Measurements from ENCODE around the gene SIL1. TPM values are rescaled to one million over a fixed set of nuclear protein-coding genes. Genes with fewer than 3 reads are reported as not detected.

Gene SIL1
- total and polyA plus RNA-seq, 9 of the 15 experiments (the other 6 are each of a cell fraction or from before 2014, with no cell fraction given): 1.3 to 30.5 (median 18.1) TPM

- no peak for TF ChIP-seq ZBTB40 (IDR thresholded peaks at IDR 0.05)
- no peak for TF ChIP-seq ZBTB40 (CRISPR knock-in tag; IDR thresholded peaks at IDR 0.05)
- TF ChIP-seq FOS (IDR thresholded peaks at IDR 0.05; ENCODE audit: extremely low read depth, insufficient read length): no peak
- TF ChIP-seq, protein P1, sequence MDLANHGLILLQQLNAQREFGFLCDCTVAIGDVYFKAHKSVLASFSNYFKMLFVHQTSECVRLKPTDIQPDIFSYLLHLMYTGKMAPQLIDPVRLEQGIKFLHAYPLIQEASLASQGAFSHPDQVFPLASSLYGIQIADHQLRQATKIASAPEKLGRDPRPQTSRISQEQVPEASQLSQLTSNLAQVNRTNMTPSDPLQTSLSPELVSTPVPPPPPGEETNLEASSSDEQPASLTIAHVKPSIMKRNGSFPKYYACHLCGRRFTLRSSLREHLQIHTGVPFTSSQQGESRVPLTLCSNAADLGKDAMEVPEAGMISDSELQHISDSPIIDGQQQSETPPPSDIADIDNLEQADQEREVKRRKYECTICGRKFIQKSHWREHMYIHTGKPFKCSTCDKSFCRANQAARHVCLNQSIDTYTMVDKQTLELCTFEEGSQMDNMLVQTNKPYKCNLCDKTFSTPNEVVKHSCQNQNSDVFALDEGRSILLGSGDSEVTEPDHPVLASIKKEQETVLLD (IDR thresholded peaks at IDR 0.05): no peak
- no peak for TF ChIP-seq SMARCC2 (IDR thresholded peaks at IDR 0.05; ENCODE audit: low read depth)
- no peak for TF ChIP-seq FOXK1 (CRISPR knock-in tag; IDR thresholded peaks at IDR 0.05; ENCODE audit: borderline replicate concordance)
- TF ChIP-seq NFE2 (IDR thresholded peaks at IDR 0.05; ENCODE audit: low read depth): no peak
These were observed 245.2 kb downstream of the SIL1 start (continued) for GRCh38 chr5:138952962-138953361.
